A549 (cell line): ENCODE results near the gene MELK. TPM values are rescaled to one million over a fixed set of nuclear protein-coding genes. Genes with fewer than 3 reads are reported as not detected.

ENCODE experiments used
- ATAC-seq, 2 experiments: fragments of 200-7000 bp in 1 of 2; fragments of >200 bp in 1 of 2; cut with Nextera tagmentation in 1 of 2; cut with Tn5 transposase in 1 of 2; 3 replicates each; pipeline versions ENCODE4 v1.8.0 to v1.9.1; 2018 to 2020; ENCODE audit warnings: mild to moderate bottlenecking in 1 of 2, moderate library complexity in 1 of 2
- CTCF ChIA-PET: fragments of 300-600 bp; sonication (Branson Sonifier 250); formaldehyde crosslinking; extraction: SDS; loops from one replicate; lab custom pipeline; 2021; ENCODE audit warnings: antibody characterized with exemption, inconsistent platforms; lab: Yijun Ruan, JAX
- POLR2A ChIA-PET: fragments of 350-600 bp; formaldehyde crosslinking; extraction: SDS; loops from one replicate; lab custom pipeline; 2021; ENCODE audit warnings: antibody characterized with exemption, inconsistent platforms; lab: Yijun Ruan, JAX
- DNase-seq, 2 experiments: peaks; one replicate each; pipeline versions ENCODE4 v3.0.0 to v3.0.0-alpha.2; 2011 to 2016; ENCODE audit warnings: low read depth in 1 of 2, low spot score in 1 of 2
- FAIRE-seq: peaks from 2 replicates; lab custom pipeline; 2011; peaks lifted over from hg19 to GRCh38; lab: Jason Lieb, UNC
- H3K27ac ChIP-seq, 2 experiments: fragments of >200 bp; sonication (Bioruptor Twin); formaldehyde crosslinking; 3 replicates each; pipeline ENCODE4 v1.5.1; 2016 to 2017
- H3K4me1 ChIP-seq: fragments of >200 bp; sonication (Bioruptor Twin); formaldehyde crosslinking; 3 replicates; pipeline ENCODE4 v1.6.1; 2016
- H3K4me2 ChIP-seq: fragments of >200 bp; sonication (Bioruptor Twin); formaldehyde crosslinking; 3 replicates; pipeline ENCODE4 v1.6.1; 2016
- H3K4me3 ChIP-seq: fragments of >200 bp; sonication (Bioruptor Twin); formaldehyde crosslinking; 3 replicates; pipeline ENCODE4 v1.5.1; 2016
- H3K9me3 ChIP-seq: fragments of >200 bp; sonication (Bioruptor Twin); formaldehyde crosslinking; 3 replicates; pipeline ENCODE4 v1.6.1; 2016
- CBX8 ChIP-seq: fragments of 200-600 bp; sonication (generic); IDR thresholded peaks from 2 replicates; pipeline ENCODE4 v1.6.1; 2016
- CEBPB ChIP-seq, 2 experiments: fragments of >200 bp in 1 of 2; sonication (Bioruptor Twin) in 1 of 2; formaldehyde crosslinking in 1 of 2; IDR thresholded peaks; 2 replicates each; pipeline ENCODE4 v1.6.1; 2012 to 2016
- CHD4 ChIP-seq: fragments of 200-600 bp; sonication (generic); IDR thresholded peaks from 2 replicates; pipeline ENCODE4 v1.6.1; 2016; ENCODE audit warnings: antibody characterized with exemption, mild to moderate bottlenecking, borderline replicate concordance
- CTCF ChIP-seq: fragments of >200 bp; sonication (Bioruptor Twin); formaldehyde crosslinking; IDR thresholded peaks from 3 replicates; pipeline ENCODE4 v1.5.1; 2016
- EHMT2 ChIP-seq: fragments of 200-600 bp; sonication (generic); IDR thresholded peaks from 2 replicates; pipeline ENCODE4 v1.6.1; 2016; ENCODE audit warnings: antibody characterized with exemption, low read depth, mild to moderate bottlenecking, moderate library complexity
- ESRRA ChIP-seq: fragments of 150-350 bp; IDR thresholded peaks from 2 replicates; pipeline ENCODE4 v1.6.1; 2014; ENCODE audit warnings: mild to moderate bottlenecking, low read length, borderline replicate concordance
- FOSB ChIP-seq: fragments of 250-450 bp; sonication (Bioruptor Pico); IDR thresholded peaks from 2 replicates; pipeline ENCODE4 v1.5.0; 2020; ENCODE audit warnings: mild to moderate bottlenecking, moderate library complexity
- GATA3 ChIP-seq: IDR thresholded peaks from 2 replicates; pipeline ENCODE4 v1.6.1; 2012; ENCODE audit warnings: borderline replicate concordance
- HDAC2 ChIP-seq: fragments of 200-600 bp; sonication (generic); IDR thresholded peaks from 2 replicates; pipeline ENCODE4 v1.6.1; 2016
- HES2 ChIP-seq: fragments of >200 bp; sonication (Bioruptor Twin); formaldehyde crosslinking; IDR thresholded peaks from 2 replicates; pipeline ENCODE4 v1.6.1; 2016
- HMGXB4 ChIP-seq: fragments of 250-450 bp; sonication (Bioruptor Pico); IDR thresholded peaks from 2 replicates; pipeline ENCODE4 v1.5.0; 2021; ENCODE audit warnings: mild to moderate bottlenecking, moderate library complexity, borderline replicate concordance
- HOXA7 ChIP-seq: fragments of 250-450 bp; sonication (Bioruptor Pico); IDR thresholded peaks from 2 replicates; pipeline ENCODE4 v1.5.0; 2020; ENCODE audit warnings: mild to moderate bottlenecking, moderate library complexity
- HOXB5 ChIP-seq: fragments of 250-450 bp; sonication (Bioruptor Pico); IDR thresholded peaks from 2 replicates; pipeline ENCODE4 v1.5.0; 2020; ENCODE audit warnings: mild to moderate bottlenecking, moderate library complexity
- JUN ChIP-seq, 2 experiments: fragments of >200 bp; sonication (Bioruptor Twin); formaldehyde crosslinking; IDR thresholded peaks; 2 replicates in 1 of 2; 3 replicates in 1 of 2; pipeline ENCODE4 v1.6.1; 2016 to 2017
- JUNB ChIP-seq: fragments of >200 bp; sonication (Bioruptor Twin); formaldehyde crosslinking; IDR thresholded peaks from 2 replicates; pipeline ENCODE4 v1.6.1; 2016
- KDM5A ChIP-seq: fragments of 200-600 bp; sonication (generic); IDR thresholded peaks from 2 replicates; pipeline ENCODE4 v1.6.1; 2016; ENCODE audit warnings: antibody characterized with exemption, mild to moderate bottlenecking
- MAFK ChIP-seq: fragments of 450-650 bp; IDR thresholded peaks from 2 replicates; pipeline ENCODE4 v1.6.1; 2014; ENCODE audit not compliant: partially characterized antibody
- MAX ChIP-seq: IDR thresholded peaks from 2 replicates; pipeline ENCODE4 v1.6.1; 2012
- NPAS2 ChIP-seq: fragments of 250-450 bp; sonication (Bioruptor Pico); IDR thresholded peaks from 2 replicates; pipeline ENCODE4 v1.8.0; 2022; ENCODE audit warnings: mild to moderate bottlenecking, moderate library complexity, borderline replicate concordance
- PBX3 ChIP-seq: IDR thresholded peaks from 2 replicates; pipeline ENCODE4 v1.6.1; 2012
- POLR2A ChIP-seq: IDR thresholded peaks from 2 replicates; pipeline ENCODE4 v1.6.1; 2012; ENCODE audit warnings: mild to moderate bottlenecking, low read length
- REST ChIP-seq: fragments of 200-600 bp; sonication (generic); IDR thresholded peaks from 2 replicates; pipeline ENCODE4 v1.6.1; 2016; ENCODE audit warnings: antibody characterized with exemption, mild to moderate bottlenecking, moderate library complexity
- RFX5 ChIP-seq: fragments of 450-650 bp; IDR thresholded peaks from 2 replicates; pipeline ENCODE4 v1.7.1; 2014; ENCODE audit warnings: antibody characterized with exemption, mild to moderate bottlenecking, moderate library complexity
- RNF2 ChIP-seq: fragments of 200-600 bp; sonication (generic); IDR thresholded peaks from 2 replicates; pipeline ENCODE4 v1.6.1; 2016; ENCODE audit warnings: low read depth, mild to moderate bottlenecking, antibody characterized with exemption, moderate library complexity, borderline replicate concordance
- SMC3 ChIP-seq: fragments of >200 bp; sonication (Bioruptor Twin); formaldehyde crosslinking; IDR thresholded peaks from 3 replicates; pipeline ENCODE4 v1.6.1; 2018; ENCODE audit warnings: inconsistent platforms
- TFCP2L1 ChIP-seq: fragments of 250-450 bp; sonication (Bioruptor Pico); IDR thresholded peaks from 2 replicates; pipeline ENCODE4 v1.5.0; 2021; ENCODE audit warnings: mild to moderate bottlenecking
- ZFP36 ChIP-seq: fragments of 450-650 bp; IDR thresholded peaks from 2 replicates; pipeline ENCODE4 v1.6.1; 2014; ENCODE audit warnings: borderline replicate concordance; ENCODE audit not compliant: partially characterized antibody
- ZNF302 ChIP-seq: fragments of 250-450 bp; sonication (Bioruptor Pico); IDR thresholded peaks from 2 replicates; pipeline ENCODE4 v1.9.0; 2021; ENCODE audit warnings: inconsistent platforms, mild to moderate bottlenecking, moderate library complexity
- WGBS: methylation state at CpG from one replicate; pipeline ENCODE4 v1.1.6; 2017; ENCODE audit errors: missing lambda C conversion rate; 5-methylcytosine and 5-hydroxymethylcytosine counted together
- polyA plus RNA-seq, 4 experiments: library from polyadenylated mRNA; depleted of rRNA in 3 of 4; stranded (reverse); fragments of >200 nt; fragmentation: RNase III in 1 of 4; extraction: RNeasy Plus Mini Kit Qiagen cat#74134 plus additional on column Dnase treatment in 1 of 4; gene quantifications; 2 replicates in 3 of 4; 3 replicates in 1 of 4; pipeline ENCODE4 v1.2.3, GENCODE V29; 2011 to 2017

Gene MELK
- polyA plus RNA-seq, 2 of the 4 experiments (the other 2 are of a cell fraction), result 72.7 to 92.4 TPM

GRCh38 chr9:36676778-36677485, 104.2 kb downstream of the MELK start:
- H3K27ac ChIP-seq, result no peak overlapping the region
- FAIRE-seq (peak; percentile 36), DNase-seq (no peak), ATAC-seq (no peak)
- no peak overlapping the region for H3K4me2 ChIP-seq
- H3K9me3 ChIP-seq, result peaks cover 7% of the 10 kb centered on the region
- WGBS, result 92% methylated on average over 8 of the region's 8 CpGs
- no peaks in the 10 kb centered on the region for H3K4me1 ChIP-seq
- no peak overlapping the region for H3K4me3 ChIP-seq
- POLR2A ChIA-PET, result no interaction called here
- TF ChIP-seq SMC3, result no peak
- TF ChIP-seq MAX, result no peak
- TF ChIP-seq KDM5A, result no peak
- no peak for TF ChIP-seq EHMT2
- no peak for TF ChIP-seq HDAC2
- TF ChIP-seq HMGXB4 (CRISPR knock-in tag), result no peak
- TF ChIP-seq REST, result no peak
- no peak for TF ChIP-seq MAFK
- no peak for TF ChIP-seq CHD4
- TF ChIP-seq JUN (IDR thresholded peaks at IDR 0.05), result no peak
- no peak for TF ChIP-seq CEBPB (IDR thresholded peaks at IDR 0.05)
- no peak for TF ChIP-seq GATA3
- no peak for TF ChIP-seq NPAS2 (CRISPR knock-in tag)
- TF ChIP-seq POLR2A, result no peak
- no peak for TF ChIP-seq TFCP2L1 (CRISPR knock-in tag)
- no peak for TF ChIP-seq CBX8
- no peak for TF ChIP-seq ESRRA
- CTCF ChIA-PET, result interaction anchor here (0.6 to 1.9 kb wide), 4 partner anchors 18 to 1380 kb away, joined by 3 to 6 read pairs (median 4); no protein-coding TSS in a partner anchor

GRCh38 chr9:36677611-36678010, 104.9 kb downstream of the MELK start:
- Histone ChIP-seq H3K9me3 (peaks cover 11% of the 10 kb centered on the region), H3K27ac (no peak overlapping the region), H3K4me1 (no peaks in the 10 kb centered on the region), H3K4me2 (no peak overlapping the region), H3K4me3 (no peak overlapping the region)
- FAIRE-seq, result no peak
- ChIA-PET CTCF (interaction anchor here (0.6 to 1.9 kb wide), 3 partner anchors 51 to 1381 kb away, joined by 3 to 6 read pairs (median 4); no protein-coding TSS in a partner anchor), POLR2A (no interaction called here)
- no peak for TF ChIP-seq HOXB5 (CRISPR knock-in tag)
- no peak for TF ChIP-seq JUNB
- no peak for TF ChIP-seq ESRRA
- TF ChIP-seq FOSB (CRISPR knock-in tag), result no peak
- no peak for TF ChIP-seq CTCF
- no peak for TF ChIP-seq CEBPB (IDR thresholded peaks at IDR 0.05)
- no peak for TF ChIP-seq ZNF302 (CRISPR knock-in tag)
- TF ChIP-seq ZFP36, result no peak
- no peak for TF ChIP-seq HOXA7 (CRISPR knock-in tag)
- no peak for TF ChIP-seq HES2
- TF ChIP-seq PBX3, result no peak
- TF ChIP-seq MAX, result no peak
- no peak for TF ChIP-seq RFX5
- TF ChIP-seq RNF2, result no peak
- no peak for DNase-seq
- 89% methylated on average over 2 of the region's 2 CpGs for WGBS
- no peak for ATAC-seq
